ENCODE measurements around the gene PGS1.

PGS1 gene

DNA sequence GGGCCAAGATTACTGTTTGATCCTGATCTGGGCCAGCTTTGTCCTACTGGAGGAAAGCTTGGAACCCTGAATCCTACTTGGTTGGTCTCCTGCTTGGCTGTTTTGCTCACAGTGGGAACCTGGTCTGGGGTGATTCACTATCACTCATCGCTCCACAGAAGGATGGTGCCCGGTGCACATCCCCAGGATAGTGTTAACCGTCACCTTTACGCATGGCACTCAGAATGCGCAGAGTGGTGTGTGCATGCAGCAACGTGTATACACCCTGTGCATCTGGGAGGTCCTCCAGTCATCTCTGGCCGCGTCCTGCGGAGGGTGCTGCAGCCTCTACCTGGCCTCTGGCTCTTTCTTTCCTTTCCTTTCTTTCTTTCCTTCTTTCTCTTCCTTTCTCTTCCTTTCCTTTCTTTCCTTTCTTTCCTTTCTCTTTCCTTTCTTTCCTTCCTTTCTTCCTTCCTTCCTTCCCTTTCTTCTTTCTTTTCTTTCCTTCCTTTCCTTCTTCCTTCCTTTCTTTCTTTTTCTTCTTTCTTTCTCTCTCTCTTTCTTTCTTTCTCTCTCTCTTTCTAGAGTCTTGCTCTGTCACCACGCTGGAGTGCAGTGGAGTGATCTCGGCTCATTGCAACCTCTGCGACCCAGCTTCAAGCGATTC is 31.7 kb upstream of the PGS1 start:
- DNase-seq (ENCODE audit: low read depth): no peak

DNA sequence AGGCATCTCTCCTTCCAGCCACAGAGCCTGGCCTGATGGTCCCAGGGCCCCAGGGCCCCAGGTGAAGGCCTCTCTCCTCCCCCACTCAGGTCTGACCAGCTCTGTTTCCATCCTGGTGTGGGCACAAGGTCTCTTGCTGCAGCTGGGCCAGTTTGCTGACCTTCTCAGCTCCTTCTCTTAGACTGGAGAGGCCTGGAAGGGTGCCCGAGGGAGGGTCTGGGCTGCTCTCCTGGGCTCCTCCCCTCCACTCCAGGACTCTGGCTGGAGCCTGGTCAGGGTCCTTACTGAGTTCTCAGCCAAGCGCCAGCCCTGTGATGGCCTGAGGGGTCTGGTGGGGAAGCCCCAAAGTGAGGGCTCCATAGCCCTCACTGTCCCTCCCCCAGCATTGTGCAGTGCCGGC is 31.0 kb upstream of the PGS1 start:
- no peak for DNase-seq (ENCODE audit: low read depth)

DNA sequence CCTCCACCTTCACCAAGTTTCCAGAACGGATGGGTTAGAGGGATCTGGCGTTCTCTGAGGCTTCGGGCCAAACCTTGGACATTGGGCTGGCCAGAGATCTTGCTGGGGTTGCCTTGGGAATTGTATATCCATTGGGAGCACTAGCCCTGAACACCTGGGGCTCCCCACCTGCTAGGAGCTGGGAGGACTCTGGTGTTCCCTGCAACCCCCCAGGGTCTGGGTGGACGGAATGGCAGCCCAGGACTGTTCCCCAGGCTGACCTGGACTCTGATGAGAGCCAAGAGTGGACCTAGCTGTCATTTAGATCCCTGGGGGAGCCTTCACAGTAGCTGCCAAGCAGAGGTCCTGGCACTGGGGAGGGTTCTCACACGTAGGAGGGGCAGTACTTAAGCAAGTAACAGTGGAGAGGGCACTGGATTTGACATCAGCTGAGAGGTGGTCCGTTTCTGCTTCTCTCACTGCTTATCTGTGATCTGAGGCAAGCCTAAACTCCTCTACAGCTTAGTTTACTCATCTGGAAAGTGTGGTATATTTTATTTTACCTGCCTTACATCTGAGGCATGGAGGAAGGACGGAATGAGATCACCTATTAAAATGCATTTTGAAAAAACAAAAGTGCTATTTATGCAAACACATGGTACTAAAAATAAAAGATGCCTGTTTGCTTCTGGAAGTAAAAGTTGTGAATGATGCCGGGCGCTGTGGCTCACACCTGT is 30.2 kb upstream of the PGS1 start:
- DNase-seq (ENCODE audit: low read depth): no peak

DNA sequence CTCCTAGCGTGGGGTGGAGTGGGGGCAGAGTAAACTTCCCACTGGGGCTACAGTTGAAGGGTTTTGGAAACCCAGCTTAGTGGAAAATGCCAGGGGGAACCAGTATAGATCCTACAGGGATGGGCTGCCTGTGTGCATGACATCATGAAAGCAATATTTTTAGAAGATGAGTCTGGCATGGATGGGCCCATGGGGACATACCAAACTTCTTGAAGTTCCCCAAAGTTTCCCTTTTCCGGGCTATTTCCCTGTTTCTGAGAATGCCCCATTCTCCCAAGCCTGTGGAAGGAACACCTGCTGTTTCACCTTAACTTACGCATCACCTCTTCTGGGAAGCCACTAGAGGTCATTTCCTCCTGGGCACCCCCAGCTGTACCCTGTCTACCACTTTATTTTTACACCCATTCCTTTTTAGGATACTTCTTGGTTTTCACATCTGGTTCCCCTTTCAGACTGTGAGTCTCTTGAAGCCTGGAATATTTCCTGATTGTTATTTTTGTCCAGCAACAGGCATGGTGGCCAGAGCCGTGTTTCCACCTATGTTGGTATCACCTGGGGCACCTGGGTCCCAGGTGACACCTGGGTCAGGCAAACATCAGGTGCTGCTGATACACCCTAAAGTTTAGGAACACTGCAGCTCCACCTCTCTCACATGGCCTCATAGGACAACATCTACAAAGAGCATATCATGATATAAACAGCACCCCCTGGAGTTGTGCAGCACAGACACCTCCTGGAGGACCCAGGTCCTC is 28.4 kb upstream of the PGS1 start:
- no peak for DNase-seq (ENCODE audit: low read depth)

DNA sequence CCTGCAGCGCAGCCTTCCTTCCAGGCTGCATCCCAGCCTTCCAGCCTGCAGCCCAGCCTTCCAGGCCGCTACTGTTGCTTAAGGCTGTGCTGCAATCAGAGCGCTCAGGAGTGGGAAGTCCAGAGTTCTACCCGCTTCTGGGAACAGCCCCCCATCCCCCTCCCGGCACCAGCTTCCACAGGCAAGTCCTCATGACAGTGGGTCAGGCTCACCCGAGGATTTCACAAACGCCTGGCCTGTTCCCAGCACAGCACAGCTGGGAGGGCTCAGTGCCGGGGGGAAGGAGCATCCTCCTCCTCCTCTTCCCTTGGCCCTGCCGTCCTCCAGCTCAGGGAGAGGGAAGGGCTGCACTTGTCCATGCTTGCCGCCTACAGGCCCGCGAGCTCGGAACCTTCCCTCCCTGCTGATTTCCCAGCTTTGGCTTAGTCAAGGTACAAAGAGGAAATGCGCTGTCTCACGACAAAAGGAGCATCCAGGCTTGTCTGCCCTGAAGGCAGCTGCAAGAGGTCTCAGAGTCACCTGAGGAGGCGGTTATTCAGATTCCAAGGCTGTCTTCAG is 26.9 kb upstream of the PGS1 start:
- DNase-seq (ENCODE audit: low read depth): no peak

DNA sequence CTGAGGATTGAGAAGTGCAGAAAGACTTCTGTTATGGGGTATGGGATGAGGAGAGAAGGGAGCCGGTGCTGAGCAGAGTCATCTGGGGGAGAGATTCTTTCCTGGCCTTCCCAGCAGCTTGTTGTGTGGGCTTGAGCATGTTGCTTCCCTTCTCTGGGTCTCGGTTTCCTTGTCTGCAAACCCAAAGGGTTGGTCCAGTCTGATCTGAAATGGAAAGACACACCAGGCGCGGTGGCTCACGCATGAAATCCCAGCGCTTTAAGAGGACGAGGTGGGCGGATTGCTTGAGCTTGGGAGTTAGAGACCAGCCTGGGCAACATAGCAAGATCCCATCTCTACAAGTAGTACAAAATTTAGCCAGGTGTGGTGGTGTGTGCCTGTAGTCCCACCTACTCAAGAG is 24.6 kb upstream of the PGS1 start:
- no peak for DNase-seq (ENCODE audit: low read depth)

DNA sequence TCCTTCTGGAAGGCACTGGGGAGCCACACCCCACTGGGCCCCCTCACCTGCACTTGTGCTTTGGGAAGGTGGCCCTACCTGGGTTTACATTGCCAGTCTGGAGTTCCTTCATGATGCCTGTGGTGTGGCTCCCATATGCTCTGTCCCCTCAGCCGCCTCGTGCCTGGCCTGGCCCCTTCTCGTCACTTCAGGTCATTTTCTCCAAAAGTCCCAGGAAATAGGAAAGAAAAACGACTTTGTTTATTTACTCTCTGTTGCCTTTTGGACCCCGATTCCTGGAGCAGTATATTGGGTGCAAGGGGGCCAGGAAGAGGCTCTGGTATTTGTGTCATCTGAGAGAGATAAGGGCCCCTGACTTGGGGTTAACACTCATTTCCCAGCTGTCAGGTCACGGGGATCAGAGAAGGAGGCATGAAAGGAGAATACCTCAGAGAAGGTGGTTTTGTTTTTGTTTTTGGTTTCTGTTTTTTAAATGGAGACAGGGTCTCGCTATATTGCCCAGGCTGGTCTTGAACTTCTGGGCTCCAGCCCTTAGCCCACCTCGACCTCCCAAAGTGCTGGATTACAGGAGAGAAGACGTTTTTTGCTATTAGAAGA is 23.3 kb upstream of the PGS1 start:
- no peak for DNase-seq (ENCODE audit: low read depth)

DNA sequence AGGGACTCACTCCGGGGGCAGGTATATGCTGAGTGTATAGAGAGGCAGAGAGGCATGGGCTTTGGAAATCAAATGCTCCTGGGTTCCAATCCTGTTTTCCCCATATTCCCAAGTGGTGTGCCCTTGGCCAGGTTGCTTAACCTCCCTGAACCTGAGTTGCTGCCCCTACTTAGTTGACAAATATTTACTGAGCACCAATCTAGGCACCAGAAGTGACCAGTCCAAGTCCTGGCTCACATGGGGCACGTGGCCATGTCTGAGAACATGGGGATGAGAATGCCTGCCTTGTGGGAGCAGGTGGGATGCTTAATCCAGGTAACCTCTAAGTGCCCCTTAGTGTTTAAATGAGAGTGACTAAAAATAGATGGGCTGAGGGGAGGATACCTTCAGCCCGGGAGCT is 22.7 kb upstream of the PGS1 start:
- DNase-seq (ENCODE audit: low read depth): no peak

DNA sequence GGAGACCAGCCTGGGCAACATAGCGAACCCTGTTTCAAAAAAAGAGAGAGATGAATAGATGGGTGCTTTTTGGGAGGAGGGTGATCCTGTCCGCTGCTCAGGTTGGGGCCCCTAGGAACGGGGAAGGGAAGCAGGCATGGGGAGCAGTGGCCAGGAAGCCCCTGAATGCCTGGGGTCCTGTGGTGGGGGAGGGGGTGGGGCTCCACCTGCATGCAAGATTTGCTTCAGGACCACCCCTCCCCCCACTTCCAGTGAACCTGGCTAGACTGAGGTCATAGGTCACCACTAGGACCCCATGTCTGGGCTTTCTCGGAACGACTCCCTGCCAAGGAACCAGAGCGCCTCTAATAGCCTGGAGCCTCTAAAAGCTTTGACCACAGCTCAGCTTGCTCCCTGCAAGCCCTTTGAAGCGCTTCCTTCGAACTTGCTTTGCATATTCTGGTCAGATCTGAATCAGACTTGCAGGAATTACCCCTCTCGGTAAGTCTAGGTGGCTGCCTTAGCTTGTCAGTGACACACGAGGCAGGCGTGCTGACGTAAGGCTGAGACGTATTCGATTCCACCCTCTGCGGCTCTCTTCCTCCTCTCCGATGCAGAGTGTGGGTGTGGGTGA is 22.2 kb upstream of the PGS1 start:
- peak; percentile 50 for DNase-seq (ENCODE audit: low read depth)

DNA sequence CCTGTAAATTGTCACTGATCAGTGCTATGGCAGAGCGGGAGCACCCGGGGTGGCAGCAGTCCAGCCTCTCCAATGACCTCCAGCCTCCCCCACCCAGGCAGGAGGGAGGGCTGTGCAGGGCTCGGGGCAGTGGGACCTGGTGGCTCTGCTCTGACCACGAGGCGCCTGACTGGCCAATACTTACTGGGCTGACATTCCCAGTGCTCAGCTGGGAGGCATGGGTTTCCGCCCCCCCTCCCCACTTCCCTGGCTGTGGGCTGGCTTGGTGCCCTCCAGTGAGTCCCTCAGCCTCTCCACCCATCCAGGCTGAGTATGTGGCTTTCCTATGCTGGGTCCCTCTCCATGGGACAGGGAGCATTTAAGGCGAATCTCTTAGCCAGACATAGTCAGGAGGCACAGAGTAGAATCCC is 21.3 kb upstream of the PGS1 start:
- no peak for DNase-seq (ENCODE audit: low read depth)

DNA sequence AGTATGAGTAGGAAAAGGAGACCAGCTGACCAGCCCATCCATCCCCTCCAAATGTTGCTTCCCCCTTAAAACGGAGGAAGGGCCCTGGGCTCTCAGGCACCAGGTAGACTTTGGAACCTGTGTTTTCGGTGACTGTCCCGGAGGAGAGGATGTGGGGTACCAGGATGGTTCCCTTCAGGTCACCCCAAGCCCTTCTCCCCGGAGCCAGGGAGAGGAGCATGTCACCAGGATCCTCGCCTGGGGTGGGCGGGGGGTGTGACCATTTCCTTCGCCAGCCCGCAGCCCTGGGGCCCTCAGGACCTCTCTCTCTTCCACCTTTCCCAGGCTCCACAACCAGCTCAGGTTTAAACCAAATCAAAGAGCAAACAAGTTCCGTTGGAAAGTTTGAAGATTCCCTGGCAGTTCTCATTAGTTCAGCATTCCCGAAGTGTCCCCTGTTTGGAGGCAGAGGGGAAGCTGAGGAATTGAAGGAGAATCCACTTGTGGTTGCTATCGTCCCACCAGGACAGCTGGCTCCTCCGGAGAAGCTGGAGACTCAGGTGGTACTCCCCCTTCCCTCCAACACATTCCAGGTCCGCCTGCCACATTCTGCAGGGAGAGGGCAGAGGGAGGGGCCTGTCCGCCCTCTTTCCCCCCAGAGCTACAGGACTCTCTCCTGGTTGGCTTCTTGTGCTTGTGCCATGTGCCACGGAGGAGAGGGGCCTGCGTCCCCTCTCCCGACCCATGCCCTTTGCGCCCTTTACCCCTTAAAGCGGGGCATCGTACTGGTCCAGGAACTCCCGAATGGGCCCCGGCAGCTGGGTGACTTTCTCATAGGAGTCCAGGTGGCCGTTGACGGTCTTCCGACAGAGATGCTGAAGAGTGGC is 20.5 kb upstream of the PGS1 start:
- DNase-seq (ENCODE audit: low read depth): no peak

DNA sequence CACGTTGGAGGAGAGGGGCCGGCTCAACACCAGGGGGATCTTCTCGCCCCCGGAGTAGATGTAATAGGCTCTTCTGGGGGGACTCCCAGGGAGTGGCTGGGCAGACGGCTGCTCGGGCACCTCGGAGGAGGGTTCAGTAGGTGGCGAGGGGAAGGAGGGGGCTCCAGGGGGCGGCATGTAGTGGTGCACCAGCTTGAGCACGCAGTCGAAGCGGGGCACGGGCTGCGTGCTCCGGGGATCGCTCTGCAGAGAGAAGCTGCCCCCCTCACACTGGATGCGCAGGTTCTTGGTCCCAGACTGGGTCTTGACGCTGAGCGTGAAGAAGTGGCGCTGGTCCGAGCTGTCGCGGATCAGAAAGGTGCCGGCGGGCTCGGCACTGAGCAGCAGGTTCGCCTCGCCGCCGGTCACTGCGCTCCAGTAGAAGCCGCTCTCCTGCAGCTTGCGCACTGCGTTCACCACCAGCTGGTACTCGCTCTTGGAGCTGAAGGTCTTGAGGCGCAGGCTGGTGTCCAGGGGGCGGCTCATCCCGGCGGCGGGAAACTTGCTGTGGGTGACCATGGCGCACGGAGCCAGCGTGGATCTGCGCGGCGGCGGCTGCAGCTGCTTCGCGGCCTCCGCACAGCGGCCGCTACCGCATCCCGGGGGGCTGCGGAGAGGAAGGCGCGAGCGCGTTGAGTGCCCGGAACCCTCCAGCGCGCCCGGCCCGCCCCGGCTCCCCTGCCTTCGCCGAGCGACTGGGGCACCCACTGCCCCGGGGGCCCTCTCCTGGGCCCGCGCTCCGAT is 19.7 kb upstream of the PGS1 start:
- DNase-seq (ENCODE audit: low read depth): no peak

DNA sequence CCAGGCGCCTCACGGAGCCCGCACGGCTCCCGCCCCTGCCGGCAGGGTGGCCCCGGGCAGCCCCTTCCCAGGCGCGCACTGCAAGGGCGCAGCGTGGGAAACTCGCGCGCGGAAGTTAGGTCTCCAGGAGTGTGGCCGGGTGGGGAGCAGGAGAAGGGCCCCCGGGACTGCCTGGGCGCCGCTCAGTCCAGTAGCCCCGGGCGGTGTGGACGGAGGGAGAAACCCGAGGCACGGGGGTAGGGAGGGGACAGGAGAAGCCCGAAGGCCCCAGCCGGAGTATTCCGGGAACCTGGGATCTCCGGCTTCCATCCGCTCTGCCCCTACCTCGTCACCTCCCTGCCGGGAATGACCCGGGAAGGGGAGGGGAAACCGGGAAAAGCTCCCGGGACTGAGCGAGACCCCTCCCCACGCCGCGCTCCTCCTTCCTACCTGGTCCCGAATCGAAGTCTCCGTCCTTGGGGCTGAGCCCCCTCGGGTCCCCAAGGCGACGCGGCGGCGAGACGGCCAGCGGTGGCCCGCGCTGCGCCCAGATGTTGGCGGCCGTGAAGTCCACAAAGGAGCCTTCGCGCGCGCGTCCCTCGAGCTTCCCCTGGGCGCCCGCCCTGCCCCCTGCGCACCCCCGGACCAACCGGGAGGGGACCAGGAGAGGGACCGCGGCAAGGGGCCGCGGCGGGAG is 19.0 kb upstream of the PGS1 start:
- DNase-seq (ENCODE audit: low read depth): no peak

DNA sequence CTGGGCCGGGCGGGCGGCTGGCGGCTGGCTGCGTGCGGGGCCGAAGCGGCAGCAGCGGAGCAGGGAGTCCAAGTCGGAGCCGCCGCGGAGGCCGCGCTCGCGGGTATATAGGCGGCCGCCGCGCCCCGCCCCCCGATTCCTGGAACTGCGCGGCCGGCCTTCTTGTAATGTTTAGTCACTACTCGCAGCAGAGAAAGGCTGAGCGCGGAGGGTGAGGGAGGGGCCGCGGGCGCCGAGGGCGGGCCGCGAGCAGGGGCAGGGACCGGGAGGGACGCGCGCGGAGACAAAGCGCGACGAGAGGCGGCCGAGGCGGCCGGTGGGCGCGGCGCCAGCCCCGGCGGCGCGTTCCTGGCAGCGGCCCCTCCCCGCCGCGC is 18.5 kb upstream of the PGS1 start, which contains the start of gene SOCS3:
Gene SOCS3 (minus strand): TSS at position 81 of the 374 bp plus-strand sequence. CDS start 982 bp downstream, outside the sequence.
- peak; percentile 94 for DNase-seq (ENCODE audit: low read depth)

DNA sequence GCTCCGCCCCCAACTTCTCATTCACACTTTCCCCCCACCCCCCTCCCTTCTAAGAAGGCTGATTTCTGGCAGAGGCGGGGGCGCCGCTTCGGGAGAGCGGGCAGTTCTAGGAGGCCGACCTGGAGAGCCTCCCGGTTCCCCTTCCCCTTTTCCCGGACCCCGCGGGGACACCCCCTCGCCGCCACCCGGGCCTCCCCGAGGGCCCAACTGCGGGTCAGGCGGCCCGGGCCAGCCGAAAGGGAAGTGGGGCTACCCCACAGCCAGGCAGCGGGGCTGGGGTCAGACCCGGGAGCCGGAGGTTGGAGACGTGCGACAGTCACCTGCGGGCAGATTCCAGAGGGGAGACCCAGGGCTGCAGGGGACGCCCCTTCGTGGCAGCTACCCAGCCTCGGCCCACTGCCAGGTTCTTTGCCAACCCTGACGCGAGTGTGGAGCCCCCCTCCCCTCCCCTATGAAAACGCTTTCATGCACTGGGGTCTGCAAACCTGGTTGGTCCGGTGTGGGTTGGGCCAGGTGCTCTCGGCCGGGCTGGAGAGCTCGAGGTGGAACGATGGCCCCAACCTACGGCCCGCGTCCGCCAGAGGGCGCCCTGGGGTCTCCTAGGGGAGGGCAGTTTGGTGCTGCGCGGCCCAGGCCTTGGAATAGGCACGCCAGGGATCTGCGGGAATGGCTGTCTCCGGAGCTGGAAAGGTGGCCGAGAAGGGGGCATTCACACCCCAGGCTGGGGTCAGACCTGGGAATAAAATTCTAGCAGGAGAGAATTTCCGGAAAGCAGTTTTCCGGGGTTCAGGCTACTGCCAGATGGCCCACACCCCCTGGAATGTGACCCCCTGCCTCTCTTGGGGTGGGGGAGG is 17.9 kb upstream of the PGS1 start:
- DNase-seq (ENCODE audit: low read depth): peak; percentile 94

DNA sequence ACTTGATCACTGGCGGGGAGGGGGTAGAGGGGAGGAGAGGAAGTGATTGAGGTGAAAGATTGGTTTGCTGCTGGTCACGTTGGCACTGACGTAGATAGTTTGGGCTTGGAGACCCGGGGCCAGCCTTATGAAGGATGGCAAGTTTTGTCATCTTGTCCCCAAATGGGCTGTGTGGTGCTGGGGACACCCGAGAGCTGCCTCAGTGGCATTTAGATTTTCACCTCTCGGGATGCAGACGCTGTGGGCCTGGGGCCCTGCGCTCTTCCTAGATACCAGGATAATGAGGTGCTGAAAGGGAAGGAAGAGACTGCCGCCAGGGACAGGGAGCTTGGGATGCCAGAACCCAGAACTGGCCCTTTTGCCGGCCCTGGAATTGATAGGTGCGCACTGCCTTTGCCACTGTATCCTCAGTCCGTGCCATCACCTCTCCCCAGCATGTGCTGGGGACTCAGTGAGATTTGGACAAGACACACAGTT is 17.2 kb upstream of the PGS1 start:
- no peak for DNase-seq (ENCODE audit: low read depth)

DNA sequence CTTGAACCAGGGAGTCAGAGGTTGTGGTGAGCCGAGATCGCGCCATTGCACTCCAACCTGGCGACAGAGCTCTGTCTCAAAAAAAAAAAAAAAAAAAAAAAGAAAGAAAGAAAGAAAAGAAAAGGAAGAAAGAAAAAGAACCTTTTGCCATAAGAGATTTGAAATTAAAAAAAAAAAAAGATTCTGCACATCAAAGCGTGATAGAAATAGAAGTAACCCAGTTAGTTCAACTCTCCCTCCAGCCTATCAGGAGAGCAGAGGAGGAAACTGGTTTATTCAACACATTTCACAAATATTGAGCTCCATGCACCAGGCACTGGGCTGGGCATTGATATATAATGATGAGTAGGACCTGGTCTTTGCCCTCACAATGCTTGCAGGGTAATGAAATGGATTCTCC is 16.2 kb upstream of the PGS1 start:
- DNase-seq (ENCODE audit: low read depth): no peak

DNA sequence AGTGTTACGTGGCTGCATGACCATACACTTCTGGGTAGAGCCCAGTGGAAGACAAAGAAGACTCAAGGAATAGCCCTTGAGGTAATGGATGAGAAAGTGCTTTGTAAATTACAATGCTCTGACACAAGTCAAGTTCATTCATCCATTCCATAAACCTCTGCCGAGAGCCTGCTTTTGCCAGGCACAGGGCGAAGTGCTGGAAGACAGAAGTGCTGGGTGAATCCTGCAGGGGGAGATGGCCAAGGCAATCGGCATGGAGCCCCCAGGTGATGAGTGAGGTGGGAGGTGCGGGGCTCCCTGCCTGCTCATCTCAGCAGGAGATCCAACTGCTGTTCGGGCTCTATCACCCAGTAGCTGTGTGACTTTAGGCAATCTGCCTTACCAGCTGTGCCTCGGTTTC is 15.8 kb upstream of the PGS1 start:
- no peak for DNase-seq (ENCODE audit: low read depth)
